ENCODE data around the gene PXDC1. TPM values are rescaled to one million over a fixed set of nuclear protein-coding genes. Genes with fewer than 3 reads are reported as not detected.

The PXDC1 gene
- total RNA-seq, 1 experiment from 2014 or later, result 8.1 TPM

DNA sequence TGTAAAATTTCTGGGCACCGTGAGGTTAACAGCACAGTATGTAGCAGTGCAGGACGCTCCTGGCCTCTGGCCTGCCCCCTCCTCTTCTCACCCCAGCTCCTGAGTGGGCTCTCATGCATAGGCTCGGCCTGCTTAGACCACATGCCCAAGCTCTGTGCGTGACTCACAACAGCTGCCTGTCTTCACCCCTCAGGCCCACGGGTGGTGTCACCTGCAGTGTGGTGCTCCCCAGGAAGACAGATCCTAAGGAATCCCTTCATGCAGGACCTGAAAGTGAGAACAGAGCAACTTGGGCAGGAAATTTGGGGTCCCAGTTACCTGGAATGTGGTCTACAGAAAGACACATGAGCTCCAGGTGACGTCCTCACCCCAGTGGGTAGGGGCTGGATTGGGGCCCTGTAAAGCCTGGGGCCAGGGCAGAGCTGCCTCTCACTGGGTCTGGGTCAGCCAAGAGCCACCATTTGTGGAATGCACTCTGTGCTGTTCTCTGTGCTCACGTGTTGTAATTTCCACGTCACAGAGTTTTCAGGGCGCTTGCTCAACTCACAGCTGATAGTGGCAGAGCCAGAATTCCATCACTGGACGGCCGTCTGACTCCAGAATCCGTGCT is 37.0 kb upstream of the PXDC1 start:
- no peak overlapping the region for H3K27ac ChIP-seq
- DNase-seq, result no peak
- no peaks in the 10 kb centered on the region for H3K27me3 ChIP-seq
- H3K36me3 ChIP-seq, result no peaks in the 10 kb centered on the region
- H3K4me1 ChIP-seq, result no peaks in the 10 kb centered on the region
- H3K4me3 ChIP-seq, result no peak overlapping the region
- no peaks in the 10 kb centered on the region for H3K9me3 ChIP-seq (replicated peaks)

DNA sequence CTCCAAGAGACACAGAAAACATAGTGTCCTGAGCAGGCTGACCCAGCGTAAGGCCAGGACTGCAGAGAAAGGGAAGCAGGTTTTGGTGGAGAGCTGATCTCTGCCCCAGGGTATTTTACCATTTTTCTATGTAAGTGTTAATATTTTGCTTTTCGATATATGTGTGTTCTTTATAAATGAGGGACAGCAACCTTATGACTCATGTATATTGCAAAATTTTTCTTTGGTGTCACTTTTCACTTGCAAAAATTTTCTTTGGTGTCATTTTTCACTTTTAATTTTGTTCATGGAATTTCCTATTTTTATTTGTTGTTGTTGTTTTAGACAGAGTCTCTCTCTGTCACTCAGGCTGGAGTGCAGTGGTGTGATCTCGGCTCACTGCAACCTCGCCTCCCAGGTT is 34.6 kb upstream of the PXDC1 start:
- Histone ChIP-seq H3K27me3 (no peaks in the 10 kb centered on the region), H3K9me3 (replicated peaks) (no peaks in the 10 kb centered on the region), H3K4me1 (no peaks in the 10 kb centered on the region), H3K27ac (no peak overlapping the region), H3K36me3 (no peaks in the 10 kb centered on the region), H3K4me3 (no peak overlapping the region)
- no peak for DNase-seq

DNA sequence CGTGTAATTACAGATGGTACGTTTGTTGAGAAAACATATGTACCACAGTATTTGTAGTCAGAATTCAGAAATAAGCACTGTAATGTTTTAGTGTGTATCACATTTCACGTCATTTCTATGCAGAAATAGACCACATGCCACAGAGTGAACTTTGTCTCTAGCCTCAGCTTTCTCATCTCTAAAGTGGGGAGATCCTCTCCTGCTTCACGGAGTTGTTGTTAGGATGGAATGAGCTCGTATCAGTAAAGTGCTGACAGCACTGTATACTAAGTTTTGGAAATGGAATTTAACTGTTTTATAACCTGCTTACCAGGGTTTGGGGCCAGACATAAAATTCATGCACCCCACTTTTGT is 34.2 kb upstream of the PXDC1 start:
- no peaks in the 10 kb centered on the region for H3K9me3 ChIP-seq (replicated peaks)
- DNase-seq, result no peak
- no peak overlapping the region for H3K4me3 ChIP-seq
- no peaks in the 10 kb centered on the region for H3K27me3 ChIP-seq
- H3K4me1 ChIP-seq, result no peaks in the 10 kb centered on the region
- no peak overlapping the region for H3K27ac ChIP-seq
- H3K36me3 ChIP-seq, result no peaks in the 10 kb centered on the region

DNA sequence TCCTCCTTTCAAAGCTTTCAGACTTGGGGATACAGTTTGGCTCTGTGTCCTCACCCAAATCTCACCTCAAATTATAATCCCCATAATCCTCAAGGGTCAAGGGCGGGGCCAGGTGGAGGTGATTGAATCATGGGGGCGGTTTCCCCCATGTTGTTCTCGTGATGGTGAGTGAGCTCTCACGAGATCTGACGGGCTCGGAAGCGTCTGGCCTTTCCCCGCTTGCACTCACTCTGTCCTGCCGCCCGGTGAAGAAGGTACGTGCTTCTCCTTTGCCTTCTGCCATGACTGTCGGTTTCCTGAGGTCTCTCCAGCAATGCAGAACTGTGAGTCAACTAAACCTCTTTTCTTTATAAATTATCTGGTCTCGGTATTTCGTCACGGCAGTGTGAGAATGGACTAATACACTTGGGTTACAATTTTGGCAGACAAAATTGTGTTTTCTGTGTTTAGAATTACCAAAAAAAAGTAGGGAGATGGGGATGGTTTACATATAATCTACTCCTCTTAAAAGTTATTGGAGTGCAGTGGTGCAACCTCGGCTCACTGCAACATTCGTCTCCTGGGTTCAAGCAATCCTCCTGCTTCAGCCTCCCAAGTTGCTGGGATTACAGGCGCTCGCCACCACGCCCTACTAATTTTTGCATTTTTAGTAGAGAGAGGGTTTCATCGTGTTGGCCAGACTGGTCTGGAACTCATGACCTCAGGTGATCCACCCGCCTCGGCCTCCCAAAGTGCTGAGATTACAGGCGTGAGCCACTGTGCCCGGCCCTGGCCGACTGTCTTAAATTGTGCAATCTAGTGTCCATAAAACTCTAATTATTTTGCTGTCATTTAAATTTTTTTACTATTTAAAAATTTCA is 33.6 kb upstream of the PXDC1 start:
- no peak for DNase-seq
- H3K36me3 ChIP-seq, result no peaks in the 10 kb centered on the region
- H3K4me3 ChIP-seq, result no peak overlapping the region
- H3K9me3 ChIP-seq (replicated peaks), result no peaks in the 10 kb centered on the region
- no peak overlapping the region for H3K27ac ChIP-seq
- no peaks in the 10 kb centered on the region for H3K27me3 ChIP-seq
- no peaks in the 10 kb centered on the region for H3K4me1 ChIP-seq

DNA sequence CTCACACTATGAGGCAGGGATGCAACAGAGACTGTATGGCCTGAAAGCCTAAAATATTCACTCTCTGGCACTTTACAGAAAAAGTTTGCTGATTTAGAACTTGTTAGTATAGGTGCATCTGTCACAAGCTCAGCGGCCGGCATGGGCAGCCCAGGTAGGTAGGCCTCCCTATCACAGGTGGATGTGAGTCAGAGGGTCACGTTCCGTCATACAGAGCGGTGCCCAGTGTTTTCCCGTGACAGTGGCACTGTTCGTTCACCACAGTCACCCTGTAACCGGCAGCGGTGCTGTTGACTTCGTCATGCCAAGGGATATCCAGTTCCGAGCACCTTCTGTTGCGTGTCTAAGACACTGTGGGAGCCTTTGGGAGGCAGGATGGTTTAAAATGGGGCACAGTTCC is 32.9 kb upstream of the PXDC1 start:
- Histone ChIP-seq H3K4me1 (no peaks in the 10 kb centered on the region), H3K27me3 (no peaks in the 10 kb centered on the region), H3K36me3 (no peaks in the 10 kb centered on the region), H3K9me3 (replicated peaks) (no peaks in the 10 kb centered on the region), H3K27ac (no peak overlapping the region), H3K4me3 (no peak overlapping the region)
- DNase-seq, result no peak

DNA sequence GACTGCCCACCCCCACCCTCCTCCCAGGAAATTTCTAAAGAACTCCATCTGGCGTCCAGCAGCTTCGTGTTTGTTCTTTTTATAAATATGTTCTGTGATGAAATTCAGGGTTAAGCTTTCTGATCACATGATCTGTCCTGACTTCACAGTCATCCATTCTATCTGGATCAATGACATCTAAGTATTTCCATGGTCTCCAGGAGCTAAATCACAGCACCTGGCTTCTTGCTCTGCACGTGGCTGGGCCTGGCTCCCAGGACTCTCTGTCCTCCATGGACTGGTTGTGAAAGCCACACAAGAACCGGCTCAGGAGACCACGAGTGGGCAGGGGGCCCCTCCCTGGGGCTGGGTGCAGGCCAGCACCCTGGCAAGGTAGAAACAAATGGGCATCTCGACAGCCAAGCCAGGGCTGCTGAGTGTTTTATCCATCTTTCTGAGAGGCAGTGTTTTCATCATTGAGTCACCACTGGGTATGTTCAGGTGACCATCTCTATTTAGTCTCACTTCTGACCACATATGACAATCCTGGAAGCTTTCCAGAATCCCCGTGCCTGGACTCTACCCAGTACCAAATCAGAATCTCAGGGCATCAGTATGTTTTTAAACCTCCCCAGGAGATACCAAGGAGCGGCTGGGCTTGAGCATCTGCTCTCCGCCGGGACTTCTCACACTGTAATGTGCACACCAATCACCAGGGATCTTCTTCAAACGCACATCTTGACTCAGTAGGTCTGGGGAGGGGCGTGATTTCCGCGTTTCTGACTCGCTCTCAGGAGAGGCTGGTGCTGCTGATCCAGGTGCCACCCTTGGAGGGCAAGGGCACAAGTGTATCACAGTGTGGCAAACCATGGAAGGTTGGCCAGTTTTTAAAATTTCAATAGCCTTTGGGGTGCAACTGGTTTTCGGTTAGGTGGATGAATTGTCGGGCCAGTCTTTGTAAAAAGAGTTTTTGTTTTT is 31.6 kb upstream of the PXDC1 start:
- H3K36me3 ChIP-seq, result no peaks in the 10 kb centered on the region
- no peaks in the 10 kb centered on the region for H3K9me3 ChIP-seq (replicated peaks)
- H3K27ac ChIP-seq, result no peak overlapping the region
- no peak for DNase-seq
- H3K4me3 ChIP-seq, result no peak overlapping the region
- no peaks in the 10 kb centered on the region for H3K27me3 ChIP-seq
- no peaks in the 10 kb centered on the region for H3K4me1 ChIP-seq

DNA sequence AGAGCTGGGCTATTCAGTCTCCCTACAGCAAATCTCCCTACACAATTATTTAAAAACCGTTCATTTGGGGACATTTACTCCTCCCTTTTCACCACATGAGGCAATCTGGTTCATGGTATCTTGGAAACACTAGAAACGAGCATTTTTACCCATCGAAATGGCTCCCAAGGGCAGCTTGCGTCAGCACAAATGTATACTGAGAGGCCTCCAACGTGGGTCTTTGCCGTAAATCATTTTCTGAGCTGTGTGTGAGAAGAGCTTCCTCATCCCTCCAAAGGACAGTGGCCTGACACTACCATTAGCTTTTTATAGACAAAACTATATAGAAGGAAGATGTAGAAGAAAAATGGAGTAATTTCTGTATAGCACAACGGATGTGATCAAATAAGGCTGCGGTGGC is 30.0 kb upstream of the PXDC1 start:
- Histone ChIP-seq H3K4me3 (no peak overlapping the region), H3K27me3 (no peaks in the 10 kb centered on the region), H3K9me3 (replicated peaks) (no peaks in the 10 kb centered on the region)

DNA sequence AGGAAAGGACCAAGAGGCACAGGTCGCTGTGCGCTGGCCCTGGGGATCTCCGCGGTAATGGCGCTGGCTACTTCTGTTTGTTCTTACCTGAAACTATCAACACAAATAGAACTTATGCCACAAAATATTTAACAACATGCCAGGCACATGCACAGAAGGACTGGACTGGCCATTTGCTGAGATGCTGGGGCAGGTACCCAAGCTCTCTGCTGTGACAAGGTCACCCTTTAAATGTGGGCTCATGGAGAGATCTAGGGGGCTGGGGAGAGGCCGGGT is 28.0 kb upstream of the PXDC1 start:
- Histone ChIP-seq H3K27ac (no peak overlapping the region), H3K4me3 (no peak overlapping the region), H3K36me3 (no peaks in the 10 kb centered on the region), H3K9me3 (replicated peaks) (no peaks in the 10 kb centered on the region), H3K4me1 (no peaks in the 10 kb centered on the region), H3K27me3 (no peaks in the 10 kb centered on the region)
- no peak for DNase-seq

More for the DNA sequence above, 30.0 kb upstream of the PXDC1 start:
- no peak overlapping the region for H3K27ac ChIP-seq
- no peaks in the 10 kb centered on the region for H3K36me3 ChIP-seq
- H3K4me1 ChIP-seq, result no peaks in the 10 kb centered on the region
- no peak for DNase-seq

DNA sequence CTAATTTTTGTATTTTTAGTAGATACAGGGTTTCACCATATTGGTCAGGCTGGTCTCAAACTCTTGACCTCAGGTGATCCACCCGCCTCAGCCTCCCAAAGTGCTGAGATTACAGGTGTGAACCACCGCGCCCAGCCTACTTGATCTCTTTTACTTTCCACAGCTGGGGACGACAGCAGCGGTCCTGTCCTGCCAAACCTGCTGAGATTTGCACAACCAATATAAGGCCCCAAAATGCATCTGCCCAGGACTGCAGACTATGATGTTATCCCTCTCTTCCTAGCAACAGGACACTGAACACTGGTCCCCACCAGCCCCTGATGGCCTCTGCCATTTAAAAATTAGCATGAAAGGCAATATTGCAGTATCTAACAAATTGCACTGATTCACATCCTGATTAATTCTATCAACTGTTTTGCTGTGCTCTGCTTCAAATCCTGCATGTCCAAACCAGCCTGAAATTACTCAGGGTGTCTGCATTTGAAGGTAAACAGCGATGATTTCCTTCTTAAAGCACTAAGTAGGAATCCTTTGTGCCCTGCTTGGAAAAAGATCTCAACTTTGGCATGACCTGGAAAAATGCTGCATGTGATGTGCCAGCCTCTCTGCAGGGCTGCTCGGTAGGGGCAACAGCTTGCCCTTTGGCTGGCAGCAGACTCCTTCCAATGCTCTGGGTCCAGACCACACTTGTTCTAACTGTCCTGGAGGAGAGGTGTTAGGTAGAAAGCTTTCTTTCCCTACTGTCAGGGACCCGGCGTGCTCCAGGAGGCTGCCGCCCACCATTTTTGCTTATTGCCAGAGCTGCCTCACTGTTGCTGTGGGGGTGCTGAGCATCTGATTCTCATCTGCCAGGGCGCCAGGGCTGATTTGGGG is 27.4 kb upstream of the PXDC1 start:
- Histone ChIP-seq H3K9me3 (replicated peaks) (no peaks in the 10 kb centered on the region), H3K27ac (no peak overlapping the region), H3K36me3 (no peaks in the 10 kb centered on the region), H3K27me3 (no peaks in the 10 kb centered on the region), H3K4me1 (no peaks in the 10 kb centered on the region), H3K4me3 (no peak overlapping the region)
- DNase-seq, result no peak

DNA sequence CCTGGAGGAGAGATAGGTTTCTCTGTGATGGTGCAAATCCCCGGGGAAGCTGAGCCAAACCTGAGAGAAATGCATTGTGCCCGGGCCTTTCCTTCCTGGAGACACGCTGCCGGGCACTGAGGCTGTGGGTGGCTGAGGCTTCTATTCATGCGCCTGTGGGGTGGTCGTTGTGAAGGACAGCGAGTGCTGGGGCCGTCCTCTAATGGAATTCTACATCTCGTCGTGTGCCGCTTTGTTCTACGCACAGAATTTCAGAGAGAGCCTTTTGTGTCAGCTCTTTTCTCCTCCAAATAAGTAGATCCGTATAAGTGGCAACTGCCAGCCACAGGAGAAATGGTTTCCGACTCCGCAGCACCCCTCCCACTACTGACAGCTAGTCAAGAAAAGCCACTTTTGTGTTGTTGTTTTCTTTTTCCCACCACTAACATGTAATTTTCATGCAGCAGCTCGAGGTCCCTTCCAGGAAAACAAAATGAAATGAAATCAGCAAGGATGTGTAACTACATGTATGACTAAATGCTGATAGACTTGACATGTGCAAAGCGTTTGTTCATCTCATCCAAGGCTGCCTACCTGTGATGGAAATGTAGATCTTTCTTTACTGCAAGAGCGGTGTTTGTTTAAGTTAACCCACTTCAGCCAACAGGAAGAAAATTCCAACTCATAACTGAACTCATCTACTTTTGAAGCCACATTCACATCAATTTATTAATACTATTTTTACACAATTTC is 26.4 kb upstream of the PXDC1 start:
- no peaks in the 10 kb centered on the region for H3K27me3 ChIP-seq
- H3K4me3 ChIP-seq, result no peak overlapping the region
- no peaks in the 10 kb centered on the region for H3K36me3 ChIP-seq
- no peak for DNase-seq
- H3K27ac ChIP-seq, result no peak overlapping the region
- H3K4me1 ChIP-seq, result no peaks in the 10 kb centered on the region
- no peaks in the 10 kb centered on the region for H3K9me3 ChIP-seq (replicated peaks)

DNA sequence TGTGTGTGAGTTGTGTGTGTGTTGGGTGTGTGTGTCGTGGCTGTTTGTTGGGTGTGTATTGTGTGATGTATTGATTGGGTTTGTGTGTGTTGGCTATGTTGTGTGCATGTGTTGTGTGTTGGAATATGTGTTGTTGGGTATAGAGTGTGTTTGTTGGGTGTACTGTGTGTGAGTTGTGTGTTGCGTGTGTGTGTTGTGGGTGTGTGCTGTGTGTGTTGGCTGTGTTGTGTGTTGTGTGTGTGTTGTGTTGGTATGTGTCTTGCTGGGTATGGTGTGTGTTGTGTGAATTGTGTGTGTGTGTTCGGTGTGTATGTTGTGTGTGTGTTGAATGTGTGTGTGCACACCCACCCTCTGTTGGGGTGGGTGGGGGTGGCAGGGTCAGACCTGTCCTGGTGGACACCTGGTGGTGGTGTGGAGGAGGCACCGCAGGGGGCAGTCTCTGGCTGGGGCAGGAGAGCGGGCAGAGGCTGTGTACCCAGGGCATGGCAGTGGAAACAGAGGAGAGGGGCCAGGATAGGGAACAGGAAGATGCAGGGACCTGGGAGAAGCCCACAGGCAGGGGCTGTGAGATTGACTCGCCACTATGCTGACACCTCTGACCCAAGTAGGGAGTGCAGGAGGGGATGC is 25.5 kb upstream of the PXDC1 start:
- DNase-seq, result no peak
- H3K36me3 ChIP-seq, result no peaks in the 10 kb centered on the region
- no peaks in the 10 kb centered on the region for H3K27me3 ChIP-seq
- H3K4me1 ChIP-seq, result no peaks in the 10 kb centered on the region
- no peak overlapping the region for H3K27ac ChIP-seq
- no peaks in the 10 kb centered on the region for H3K9me3 ChIP-seq (replicated peaks)
- no peak overlapping the region for H3K4me3 ChIP-seq

DNA sequence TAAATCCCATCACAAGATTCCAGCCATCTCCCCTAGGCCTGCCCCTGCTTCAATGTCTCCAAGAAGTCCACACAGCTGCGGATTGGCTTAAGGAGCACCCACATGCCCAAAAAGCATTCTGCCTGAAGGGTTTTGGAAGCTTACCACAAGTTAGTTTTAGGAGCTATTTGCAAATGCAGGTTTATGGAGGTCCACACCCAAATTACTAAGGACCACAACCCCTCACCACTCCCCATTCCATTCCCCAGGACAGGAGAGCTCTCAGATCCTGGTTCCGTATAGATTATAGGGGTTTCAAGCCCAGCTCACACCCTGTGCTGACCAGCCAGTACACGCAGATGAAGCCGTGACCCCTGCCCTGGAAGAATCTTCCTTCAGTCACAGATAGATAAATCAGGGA is 24.3 kb upstream of the PXDC1 start:
- no peak overlapping the region for H3K4me3 ChIP-seq
- no peaks in the 10 kb centered on the region for H3K4me1 ChIP-seq
- H3K27ac ChIP-seq, result no peak overlapping the region
- H3K9me3 ChIP-seq (replicated peaks), result no peaks in the 10 kb centered on the region
- DNase-seq, result no peak
- no peaks in the 10 kb centered on the region for H3K36me3 ChIP-seq
- H3K27me3 ChIP-seq, result no peaks in the 10 kb centered on the region

DNA sequence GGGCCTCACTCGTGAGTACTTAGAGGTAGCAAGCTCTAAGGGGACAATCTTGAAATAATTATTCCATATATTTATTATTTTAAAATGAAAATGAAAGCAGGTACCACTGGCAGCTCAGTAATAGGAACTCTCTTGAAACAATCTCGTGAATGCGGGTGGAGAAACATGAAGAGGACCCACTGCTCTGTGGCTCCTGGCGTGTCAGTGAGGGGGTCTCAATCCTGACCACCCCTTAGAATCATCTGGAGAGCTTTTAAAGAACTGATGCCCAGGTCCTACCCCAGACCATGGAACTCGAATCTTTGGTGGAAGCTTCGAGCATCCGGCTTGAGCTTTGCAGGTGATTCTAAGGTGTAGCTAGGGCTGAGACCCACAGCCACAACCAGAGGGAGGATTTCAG is 23.9 kb upstream of the PXDC1 start:
- H3K36me3 ChIP-seq, result no peaks in the 10 kb centered on the region
- no peaks in the 10 kb centered on the region for H3K9me3 ChIP-seq (replicated peaks)
- H3K4me3 ChIP-seq, result no peak overlapping the region
- H3K4me1 ChIP-seq, result no peaks in the 10 kb centered on the region
- no peak for DNase-seq
- H3K27me3 ChIP-seq, result no peaks in the 10 kb centered on the region
- no peak overlapping the region for H3K27ac ChIP-seq

All from SJCRH30 (cell line).